Neutrophil (primary cell): ENCODE data around the gene LNP1.

Source experiments
- H3K27ac ChIP-seq: fragments of 200-600 bp; sonication (generic); 2 replicates; pipeline ENCODE4 v1.5.1; 2016; ENCODE audit warnings: mild to moderate bottlenecking, moderate library complexity
- H3K27me3 ChIP-seq: fragments of 200-600 bp; sonication (generic); 2 replicates; pipeline ENCODE4 v1.6.0; 2016; ENCODE audit warnings: mild to moderate bottlenecking
- H3K36me3 ChIP-seq: fragments of 200-600 bp; sonication (generic); 2 replicates; pipeline ENCODE4 v1.5.1; 2017
- H3K4me1 ChIP-seq, 2 experiments: fragments of 200-600 bp in 1 of 2; sonication (generic) in 1 of 2; 1 replicate in 1 of 2; 2 replicates in 1 of 2; pipeline versions ENCODE4 v1.5.1 to v1.6.1; 2013 to 2016; ENCODE audit warnings: low read depth in 1 of 2, low read length in 1 of 2, mild to moderate bottlenecking in 1 of 2, moderate library complexity in 1 of 2; ENCODE audit not compliant: control insufficient read depth in 1 of 2, insufficient read depth in 1 of 2
- H3K4me3 ChIP-seq, 2 experiments: fragments of 200-600 bp in 1 of 2; sonication (generic) in 1 of 2; 1 replicate in 1 of 2; 2 replicates in 1 of 2; pipeline ENCODE4 v1.5.1; 2013 to 2016; ENCODE audit warnings: low read depth in 1 of 2, low read length in 1 of 2, mild to moderate bottlenecking in 1 of 2, moderate library complexity in 1 of 2
- H3K9me3 ChIP-seq: fragments of 200-600 bp; sonication (generic); 2 replicates; pipeline ENCODE4 v1.5.1; 2016
- CTCF ChIP-seq: fragments of 200-600 bp; sonication (generic); IDR thresholded peaks from 2 replicates; pipeline ENCODE4 v1.5.1; 2016; ENCODE audit warnings: antibody characterized with exemption

The LNP1 gene

DNA sequence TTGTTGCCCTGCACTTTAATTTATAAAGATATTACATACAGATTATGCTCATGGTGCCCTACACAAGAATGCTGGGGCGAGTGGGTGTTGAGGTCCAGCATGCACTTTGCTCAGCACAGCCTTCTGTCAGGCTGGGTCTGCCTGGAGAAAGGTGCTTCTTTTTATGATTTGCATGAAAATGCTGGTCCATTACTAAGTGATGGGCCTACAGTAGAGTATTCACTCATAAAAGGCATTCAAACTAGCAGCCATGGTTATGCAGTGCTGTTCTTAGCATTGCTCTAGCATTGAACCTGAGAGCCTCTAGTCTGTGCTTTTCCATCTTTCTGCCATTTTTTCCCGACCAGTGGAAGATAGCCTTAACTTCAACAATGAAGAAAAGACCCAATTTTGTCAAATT is 12.3 kb downstream of the LNP1 start:
- Histone ChIP-seq H3K4me1 (no peaks in the 10 kb centered on the region), H3K9me3 (no peaks in the 10 kb centered on the region), H3K27ac (no peak overlapping the region), H3K27me3 (no peaks in the 10 kb centered on the region), H3K4me3 (no peak overlapping the region), H3K36me3 (no peaks in the 10 kb centered on the region)
- TF ChIP-seq CTCF, result no peak

- Histone ChIP-seq H3K9me3 (no peaks in the 10 kb centered on the region), H3K4me1 (no peaks in the 10 kb centered on the region), H3K27ac (no peak overlapping the region), H3K36me3 (no peaks in the 10 kb centered on the region), H3K27me3 (no peaks in the 10 kb centered on the region), H3K4me3 (no peak overlapping the region)
- no peak for TF ChIP-seq CTCF
Measured at GRCh38 chr3:100416176-100416575, 14.8 kb downstream of the LNP1 start.

- H3K27ac ChIP-seq, result no peak overlapping the region
- no peak overlapping the region for H3K4me3 ChIP-seq
- H3K4me1 ChIP-seq, result no peaks in the 10 kb centered on the region
- H3K9me3 ChIP-seq, result no peaks in the 10 kb centered on the region
- H3K27me3 ChIP-seq, result no peaks in the 10 kb centered on the region
- TF ChIP-seq CTCF, result no peak
- H3K36me3 ChIP-seq, result no peaks in the 10 kb centered on the region
Measured at GRCh38 chr3:100416863-100417262, 15.5 kb downstream of the LNP1 start.

GRCh38 chr3:100419406-100419805 is 18.1 kb downstream of the LNP1 start:
- no peaks in the 10 kb centered on the region for H3K9me3 ChIP-seq
- no peak overlapping the region for H3K27ac ChIP-seq
- TF ChIP-seq CTCF, result no peak
- no peak overlapping the region for H3K4me3 ChIP-seq
- no peaks in the 10 kb centered on the region for H3K36me3 ChIP-seq
- H3K4me1 ChIP-seq, result no peaks in the 10 kb centered on the region
- no peaks in the 10 kb centered on the region for H3K27me3 ChIP-seq

- no peaks in the 10 kb centered on the region for H3K4me1 ChIP-seq
- H3K4me3 ChIP-seq, result no peak overlapping the region
- no peaks in the 10 kb centered on the region for H3K36me3 ChIP-seq
- no peaks in the 10 kb centered on the region for H3K9me3 ChIP-seq
- H3K27me3 ChIP-seq, result no peaks in the 10 kb centered on the region
- H3K27ac ChIP-seq, result no peak overlapping the region
- TF ChIP-seq CTCF, result no peak
Measured at GRCh38 chr3:100420885-100421284, 19.5 kb downstream of the LNP1 start.

DNA sequence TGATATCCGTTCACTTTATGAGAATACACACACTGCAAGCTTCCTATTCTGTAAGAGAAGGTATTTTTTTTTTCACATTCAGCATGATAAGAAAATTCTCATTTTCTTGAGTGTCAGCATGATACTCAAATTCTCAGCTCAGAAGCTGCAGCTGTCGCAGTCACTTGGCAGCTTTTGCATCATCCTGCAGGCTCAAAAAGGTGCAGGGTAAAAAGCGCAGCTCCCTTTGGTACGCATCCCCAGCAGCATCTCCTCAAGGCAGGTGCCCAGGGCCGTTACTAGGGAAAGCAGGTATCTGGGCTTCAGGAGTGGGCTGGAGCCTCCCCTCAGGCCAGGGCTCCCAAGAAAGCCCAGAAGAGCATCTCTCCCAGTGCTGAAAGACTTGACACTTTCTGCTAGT is 22.3 kb downstream of the LNP1 start:
- H3K27me3 ChIP-seq, result no peaks in the 10 kb centered on the region

More for the DNA sequence above, 22.3 kb downstream of the LNP1 start:
- Histone ChIP-seq H3K36me3 (no peaks in the 10 kb centered on the region), H3K27ac (no peak overlapping the region), H3K4me1 (no peaks in the 10 kb centered on the region), H3K4me3 (no peak overlapping the region), H3K9me3 (no peaks in the 10 kb centered on the region)
- TF ChIP-seq CTCF, result no peak
